Hepatic stellate cell (primary cell): Measurements from ENCODE around the gene ENTPD1.
"Not testable (repeated sequence)": the region's sequence is repeated elsewhere in the genome, so short reads cannot be mapped to it uniquely, and the experiment has no call there.

Source experiments
- DNase-seq: peaks from one replicate; pipeline ENCODE4 v3.0.0; 2011; ENCODE audit warnings: low spot score

ENTPD1 gene, protein sequence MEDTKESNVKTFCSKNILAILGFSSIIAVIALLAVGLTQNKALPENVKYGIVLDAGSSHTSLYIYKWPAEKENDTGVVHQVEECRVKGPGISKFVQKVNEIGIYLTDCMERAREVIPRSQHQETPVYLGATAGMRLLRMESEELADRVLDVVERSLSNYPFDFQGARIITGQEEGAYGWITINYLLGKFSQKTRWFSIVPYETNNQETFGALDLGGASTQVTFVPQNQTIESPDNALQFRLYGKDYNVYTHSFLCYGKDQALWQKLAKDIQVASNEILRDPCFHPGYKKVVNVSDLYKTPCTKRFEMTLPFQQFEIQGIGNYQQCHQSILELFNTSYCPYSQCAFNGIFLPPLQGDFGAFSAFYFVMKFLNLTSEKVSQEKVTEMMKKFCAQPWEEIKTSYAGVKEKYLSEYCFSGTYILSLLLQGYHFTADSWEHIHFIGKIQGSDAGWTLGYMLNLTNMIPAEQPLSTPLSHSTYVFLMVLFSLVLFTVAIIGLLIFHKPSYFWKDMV

DNA sequence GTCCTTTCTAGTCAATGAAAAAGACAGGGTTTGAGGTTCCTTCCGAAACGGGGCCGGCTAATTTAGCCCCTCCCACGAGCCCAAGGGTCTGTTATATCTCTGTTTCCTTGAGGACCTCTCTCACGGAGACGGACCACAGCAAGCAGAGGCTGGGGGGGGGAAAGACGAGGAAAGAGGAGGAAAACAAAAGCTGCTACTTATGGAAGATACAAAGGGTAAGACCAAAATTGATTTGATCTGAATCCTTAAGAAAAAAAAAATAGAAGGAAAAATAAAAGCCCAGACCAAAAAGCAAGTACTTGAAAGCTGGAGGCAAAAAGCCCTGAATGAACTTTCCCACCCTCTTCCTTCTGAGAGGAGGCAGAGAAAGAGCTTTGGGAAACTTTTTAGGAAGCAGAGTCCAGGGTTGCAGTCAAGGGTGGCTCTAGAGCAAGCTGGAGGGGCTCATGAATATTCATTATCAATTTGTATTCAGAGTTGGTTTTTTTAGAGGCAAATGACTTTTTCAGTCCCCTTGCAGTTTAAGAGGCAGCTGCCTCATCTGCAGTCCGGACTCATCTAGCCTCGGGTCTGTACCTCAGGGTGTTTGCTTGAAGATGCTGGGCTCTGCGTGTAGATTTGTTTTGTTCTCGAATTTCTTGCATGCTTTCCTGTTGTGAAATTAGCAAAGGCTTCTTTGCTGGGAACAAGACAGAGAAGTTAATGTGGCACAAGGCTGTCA is at the start of gene ENTPD1:
Gene ENTPD1, plus strand, starts transcription at position 123 of the 721 bp plus-strand sequence. Its CDS starts 77 bp downstream, at position 200.
- DNase-seq = peak; percentile 17

DNA sequence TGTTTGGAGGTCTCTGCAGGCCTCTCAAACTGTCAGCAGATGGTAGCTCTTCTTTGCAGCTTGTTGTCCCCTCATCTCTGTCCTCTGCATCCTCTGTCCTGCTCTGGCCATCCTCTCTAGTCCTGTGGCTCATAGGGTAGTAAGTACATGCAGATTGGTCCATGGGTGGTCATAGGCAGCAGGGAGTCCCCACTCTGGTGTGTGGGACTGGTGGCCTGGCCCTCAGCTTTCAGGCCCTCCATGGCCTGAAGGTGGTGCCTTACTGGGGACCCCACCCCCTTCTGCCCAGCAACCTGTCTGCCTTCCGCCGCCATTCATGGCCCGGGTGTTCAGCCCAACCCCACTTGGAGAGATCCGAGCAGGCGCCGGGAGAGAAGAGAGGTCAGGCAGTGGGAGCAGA is 49.4 kb upstream of the ENTPD1 start:
- no peak for DNase-seq

DNA sequence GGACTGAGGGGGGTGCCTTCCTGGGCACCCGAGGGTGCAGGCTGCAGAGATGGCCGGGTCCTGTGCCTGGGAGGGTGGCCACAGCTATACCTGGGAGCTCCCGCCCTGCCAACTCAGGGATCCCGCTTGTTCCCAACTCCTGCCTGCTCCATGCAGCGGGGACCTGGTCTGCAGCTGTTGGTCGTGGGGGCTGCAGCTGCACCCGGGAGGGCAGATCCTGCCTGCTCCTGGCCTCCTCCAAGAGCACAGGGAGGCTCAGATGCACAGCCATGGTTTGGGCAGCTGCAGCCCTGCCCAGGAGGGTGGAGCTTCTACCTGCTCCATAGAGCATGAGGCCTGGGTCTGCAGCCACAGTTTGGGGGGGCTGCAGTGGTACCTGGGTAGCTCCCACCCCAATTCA is 49.0 kb upstream of the ENTPD1 start:
- no peak for DNase-seq

DNA sequence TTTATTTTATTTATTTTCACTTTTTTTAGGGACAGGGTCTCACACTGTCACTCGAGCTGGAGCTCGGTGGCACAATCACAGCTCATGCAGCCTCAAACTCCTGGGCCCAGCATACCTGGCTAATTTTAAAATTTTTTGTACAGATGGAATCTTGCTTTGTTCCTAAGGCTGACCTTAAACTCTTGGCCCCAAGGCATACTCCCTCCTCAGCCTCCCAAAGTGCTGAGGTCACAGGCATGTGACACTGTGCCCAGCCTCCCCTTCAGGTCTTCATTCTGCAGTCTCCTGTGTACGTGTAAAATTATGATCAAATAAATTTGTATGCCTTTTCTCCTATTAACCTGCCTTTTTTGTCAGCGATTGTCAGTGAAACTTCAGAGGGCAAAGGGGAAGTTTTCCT is 44.5 kb upstream of the ENTPD1 start:
- no peak for DNase-seq

GRCh38 chr10:95716466-95716865 is 39.5 kb upstream of the ENTPD1 start:
- no peak for DNase-seq

DNA sequence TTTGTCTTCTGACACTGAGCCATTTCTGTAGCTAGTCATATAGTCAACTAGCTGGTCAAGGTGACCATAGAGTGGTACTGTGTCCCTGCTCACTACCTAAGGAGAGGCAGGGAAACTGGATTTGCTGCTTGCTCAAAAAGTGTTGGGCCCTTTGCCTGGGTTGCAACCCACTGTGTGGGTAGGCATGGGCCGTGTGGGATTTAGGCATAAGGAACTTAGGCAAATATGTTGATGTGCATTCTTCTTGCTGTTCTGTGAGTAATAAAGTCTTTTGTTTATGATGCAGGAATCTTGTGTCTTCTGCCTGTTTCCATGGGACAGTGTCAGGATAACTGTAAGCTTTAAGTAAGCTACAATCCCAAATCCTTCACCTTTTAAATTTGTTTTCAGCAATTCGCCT is 39.1 kb upstream of the ENTPD1 start:
- DNase-seq = no peak

DNA sequence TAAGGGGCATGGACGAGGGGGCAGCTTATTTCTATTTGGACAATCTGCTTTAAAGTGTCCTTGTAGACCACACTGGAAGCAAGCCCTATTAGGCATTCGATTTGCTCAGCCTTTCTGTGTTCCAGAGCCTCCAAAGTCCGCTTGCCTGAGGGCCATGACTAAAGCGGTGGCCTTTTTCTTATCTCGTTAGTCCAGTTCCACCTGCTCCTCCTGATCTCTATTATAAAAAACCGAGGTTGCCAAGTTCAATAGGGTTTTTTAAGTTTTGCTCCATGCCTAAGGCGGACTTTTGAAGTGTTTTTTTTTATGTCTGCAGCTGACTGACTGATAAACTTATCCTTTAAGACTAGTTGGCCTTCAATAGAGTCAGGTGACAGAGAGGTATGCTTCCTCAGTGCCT is 35.2 kb upstream of the ENTPD1 start:
- DNase-seq = not testable (repeated sequence)

DNA sequence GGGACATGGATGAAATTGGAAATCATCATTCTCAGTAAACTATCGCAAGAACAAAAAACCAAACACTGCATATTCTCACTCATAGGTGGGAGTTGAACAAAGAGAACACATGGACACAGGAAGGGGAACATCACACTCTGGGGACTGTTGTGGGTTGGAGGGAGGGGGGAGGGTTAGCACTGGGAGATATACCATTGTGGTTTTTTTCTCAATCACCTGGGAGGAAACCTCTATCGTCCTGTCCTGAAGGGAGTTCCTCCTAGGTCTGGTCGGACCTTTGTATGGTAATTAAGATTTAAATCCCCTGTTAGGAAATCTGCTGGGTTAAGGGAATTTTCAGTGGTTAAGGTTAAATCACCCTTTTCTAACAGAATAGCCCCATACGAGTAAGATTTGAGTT is 33.5 kb upstream of the ENTPD1 start:
- DNase-seq = not testable (repeated sequence)

DNA sequence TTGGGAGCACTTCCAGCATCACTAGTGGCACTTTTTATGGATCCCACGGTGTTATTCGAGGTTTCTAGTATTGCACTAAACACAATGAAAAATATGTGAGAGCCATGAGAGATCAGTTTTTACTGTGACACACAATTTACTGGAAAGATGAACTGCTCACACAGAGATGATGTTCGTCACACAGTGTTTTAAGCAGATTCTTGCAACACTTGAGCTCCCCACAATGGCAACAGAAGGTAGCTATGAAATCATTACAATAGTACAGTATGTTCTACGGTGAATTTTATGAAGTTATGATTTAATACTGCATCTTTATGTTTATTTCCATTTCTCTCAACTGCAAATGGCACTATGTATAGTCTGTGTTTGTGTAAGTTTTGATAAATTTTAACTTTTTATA is 27.4 kb upstream of the ENTPD1 start:
- no peak for DNase-seq

DNA sequence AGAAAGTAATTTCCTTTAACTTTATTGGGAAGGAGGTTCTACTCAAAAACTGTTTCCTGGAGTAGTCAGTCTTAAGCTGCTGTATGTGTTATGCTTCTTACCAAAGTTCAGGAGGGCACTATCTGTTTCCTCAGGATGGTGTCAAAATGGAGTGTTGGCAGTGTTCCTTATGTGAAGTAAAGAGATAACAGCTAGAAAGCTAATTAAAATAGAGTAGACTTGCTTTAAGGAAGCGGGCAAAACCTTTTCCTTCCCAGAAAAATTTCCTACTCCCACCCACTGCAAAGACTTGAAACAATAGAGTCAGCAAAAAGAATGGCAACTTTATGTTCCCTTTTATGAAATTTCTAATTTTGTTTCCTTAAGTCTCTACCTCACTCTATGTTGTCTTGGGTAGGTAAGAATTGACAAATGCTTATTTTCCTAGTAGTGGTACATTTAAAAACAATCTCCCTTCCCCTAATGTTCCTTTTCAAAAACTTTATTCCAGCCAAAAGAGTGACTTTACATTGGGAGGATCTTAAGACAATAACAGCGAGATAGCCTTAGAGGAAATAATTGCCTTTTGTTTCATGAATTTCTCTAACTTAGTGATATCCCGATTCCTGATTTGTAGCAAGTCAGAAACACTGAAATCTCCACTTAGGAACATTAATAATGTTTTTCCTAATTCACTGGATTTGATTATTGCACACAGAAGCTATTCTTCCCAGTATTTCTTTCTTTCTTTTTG is 26.5 kb upstream of the ENTPD1 start:
- DNase-seq = no peak

DNA sequence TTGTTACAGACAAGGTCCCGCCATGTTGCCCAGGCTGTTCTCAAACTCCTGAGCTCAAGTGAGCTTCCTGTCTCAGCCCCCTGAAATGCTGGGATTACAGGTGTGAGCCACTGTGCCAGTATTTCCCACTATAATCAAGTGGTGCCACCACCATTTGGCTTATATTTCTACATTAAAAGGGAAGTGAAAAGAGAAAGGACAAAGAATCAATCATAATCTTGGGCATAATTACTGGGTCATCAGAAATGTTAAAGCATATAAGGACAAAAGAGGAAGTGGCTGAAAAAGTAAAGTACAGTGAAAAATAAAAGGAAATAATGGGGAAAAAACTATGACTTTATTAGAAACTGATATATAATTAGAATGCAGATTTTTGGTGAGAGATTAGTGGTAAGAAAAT is 25.7 kb upstream of the ENTPD1 start:
- DNase-seq = no peak

- not testable (repeated sequence) for DNase-seq
Measured at GRCh38 chr10:95732907-95733306, 23.1 kb upstream of the ENTPD1 start.

- DNase-seq = no peak
Measured at GRCh38 chr10:95739056-95739455, 16.9 kb upstream of the ENTPD1 start.

DNA sequence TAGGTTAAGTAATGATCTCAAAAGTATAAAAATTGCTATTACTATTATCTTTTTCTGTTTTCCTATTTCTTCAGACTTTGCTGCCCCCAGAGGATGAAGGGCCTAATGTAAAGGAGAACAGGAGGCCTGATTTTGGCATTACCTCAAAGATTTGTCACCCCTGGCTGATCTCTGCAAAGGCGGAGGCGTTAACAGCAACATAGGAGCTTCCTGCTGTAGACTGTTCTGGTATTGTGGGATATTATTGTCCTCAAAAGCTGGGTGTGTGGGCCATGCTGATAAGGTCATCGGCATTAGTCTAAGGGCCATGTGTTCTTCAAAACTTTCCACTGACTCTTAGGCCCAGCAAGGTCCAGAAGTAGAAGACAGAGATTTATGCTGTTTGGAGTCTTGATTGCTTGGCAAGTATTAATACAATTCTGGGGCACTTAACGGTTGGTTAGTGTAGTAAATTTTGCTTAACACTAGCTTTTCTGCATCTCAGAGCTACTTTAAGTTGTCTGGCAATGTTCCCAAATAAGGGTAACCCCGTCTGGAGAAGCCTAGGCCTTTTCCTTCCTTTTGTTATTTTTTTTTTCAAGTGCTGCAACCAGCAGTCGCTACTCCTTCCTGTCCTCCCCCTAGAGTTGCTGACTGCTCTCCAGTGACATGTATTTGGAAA is 14.0 kb upstream of the ENTPD1 start:
- DNase-seq = no peak

GRCh38 chr10:95742485-95742884 is 13.5 kb upstream of the ENTPD1 start:
- DNase-seq = no peak

DNA sequence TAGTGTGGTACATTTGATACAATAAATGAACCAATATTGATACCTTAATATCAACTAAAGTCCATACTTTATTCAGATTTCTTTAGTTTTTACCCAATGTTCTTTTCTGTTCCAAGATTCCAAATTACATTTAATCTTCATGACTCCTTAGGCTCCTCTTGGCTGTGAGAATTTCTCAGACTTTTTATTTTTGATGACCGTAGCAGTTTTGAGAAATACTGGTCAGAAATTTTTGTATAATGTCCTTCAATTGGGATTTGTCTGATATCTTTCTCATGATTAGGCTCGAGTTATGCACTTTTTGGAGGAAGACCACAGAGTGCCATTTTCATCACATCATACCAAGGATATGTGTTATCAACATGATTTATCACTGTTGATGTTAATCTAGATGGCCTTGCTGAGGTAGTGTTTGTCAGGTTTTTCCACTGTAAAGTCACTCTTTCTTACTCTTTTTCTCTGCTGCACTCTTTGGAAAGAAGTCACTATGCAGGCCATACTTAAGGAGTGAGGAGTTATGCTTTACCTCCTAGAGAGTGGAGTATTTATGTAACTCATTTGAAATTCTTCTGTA is 12.9 kb upstream of the ENTPD1 start:
- no peak for DNase-seq

DNA sequence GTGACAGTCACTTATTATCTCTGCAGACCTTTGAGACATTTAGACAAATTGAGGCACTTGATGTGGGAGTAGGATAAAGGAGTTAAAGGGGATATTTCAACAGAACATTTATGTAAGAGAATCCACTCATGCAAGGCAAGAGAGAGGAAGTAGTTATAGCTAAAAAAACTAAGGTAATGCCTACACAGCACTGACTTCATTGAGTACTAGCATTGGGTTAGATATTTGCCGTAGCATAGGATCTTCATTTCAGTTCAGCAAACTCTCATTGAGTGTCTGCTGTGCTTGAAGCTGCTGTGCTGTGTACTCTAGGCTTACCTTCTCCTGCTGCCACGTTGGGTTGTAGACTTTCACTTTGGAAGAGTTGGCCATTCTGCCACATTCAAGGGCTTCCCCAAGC is 10.5 kb upstream of the ENTPD1 start:
- no peak for DNase-seq

DNA sequence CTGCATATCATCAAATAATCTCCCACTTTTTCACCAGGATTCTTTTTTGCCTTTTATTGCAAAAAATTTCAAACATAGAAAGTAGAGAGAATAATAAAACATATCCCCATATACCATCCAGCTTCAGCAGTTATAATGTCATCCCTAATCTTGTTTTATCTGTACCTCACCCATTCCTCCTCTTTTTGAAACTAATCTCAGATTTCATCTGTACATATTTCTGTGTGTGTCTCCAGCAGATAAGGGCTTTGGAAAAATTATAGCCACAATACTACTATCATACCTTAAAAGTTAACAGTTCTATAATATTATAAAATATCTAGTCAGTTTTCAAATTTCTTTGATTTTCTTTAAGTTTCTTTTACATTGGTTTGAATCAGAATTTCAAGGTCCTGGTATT is 7.6 kb upstream of the ENTPD1 start:
- no peak for DNase-seq

DNA sequence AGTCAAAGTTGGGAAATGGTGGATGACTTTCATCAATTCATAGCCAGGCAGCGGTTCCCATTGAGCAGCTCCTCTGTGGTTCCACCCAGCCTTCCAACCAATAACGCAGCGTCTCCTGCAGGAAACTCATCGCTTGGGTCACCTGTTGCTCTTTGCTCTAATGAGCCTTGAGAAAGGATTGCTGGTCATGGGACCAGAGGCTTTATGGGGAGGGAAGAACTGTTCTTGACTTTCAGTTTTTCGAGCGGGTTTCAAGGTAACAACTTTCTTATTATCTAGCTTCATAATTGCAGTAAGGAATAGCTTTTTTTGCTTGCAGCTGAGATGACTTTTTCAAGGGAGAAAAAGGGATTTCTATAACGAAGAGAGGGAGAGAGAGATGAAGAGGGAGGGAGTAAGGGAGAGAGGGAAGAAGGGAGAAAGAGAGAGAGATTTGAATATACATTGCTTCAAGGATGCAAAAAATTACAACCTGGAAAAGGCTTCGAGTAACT is 405 bp upstream of the ENTPD1 start:
- DNase-seq = no peak

GRCh38 chr10:95756809-95757684 is 1.1 kb downstream of the ENTPD1 start:
- DNase-seq = no peak
